HG03280 (cell line): ENCODE measurements around the gene OR14A2.
A peak's percentile ranks its signal among the peaks of the same experiment; 100 is the strongest.
"Not testable (repeated sequence)": the region's sequence is repeated elsewhere in the genome, so short reads cannot be mapped to it uniquely, and the experiment has no call there.

Source experiments
- ATAC-seq: cut with Tn5 transposase; IDR thresholded peaks from one replicate; pipeline ENCODE4 v1.9.1; 2021; ENCODE audit warnings: mild to moderate bottlenecking, moderate library complexity; ENCODE audit not compliant: unreplicated experiment

The OR14A2 gene

DNA sequence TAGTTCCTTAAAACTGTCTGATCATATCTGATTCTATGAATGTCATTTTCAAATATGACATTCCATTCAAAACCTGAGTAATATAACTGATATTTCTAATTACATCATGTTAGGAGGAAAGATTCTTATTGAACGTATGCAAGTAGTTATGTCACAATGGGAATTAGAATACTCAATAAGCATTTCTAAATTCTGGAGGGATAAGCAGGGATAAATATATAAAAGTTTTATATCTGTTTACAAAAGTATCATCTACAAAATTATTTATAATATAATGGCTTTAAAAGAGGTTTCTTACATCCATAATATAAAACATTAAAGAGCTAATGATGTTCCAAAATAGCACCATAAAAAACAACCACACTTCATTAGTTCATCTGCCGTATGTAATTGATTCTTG, at the start of gene OR14A2:
Gene OR14A2 (minus strand): TSS at position 101 of the 400 bp plus-strand sequence.
- ATAC-seq: no peak

DNA sequence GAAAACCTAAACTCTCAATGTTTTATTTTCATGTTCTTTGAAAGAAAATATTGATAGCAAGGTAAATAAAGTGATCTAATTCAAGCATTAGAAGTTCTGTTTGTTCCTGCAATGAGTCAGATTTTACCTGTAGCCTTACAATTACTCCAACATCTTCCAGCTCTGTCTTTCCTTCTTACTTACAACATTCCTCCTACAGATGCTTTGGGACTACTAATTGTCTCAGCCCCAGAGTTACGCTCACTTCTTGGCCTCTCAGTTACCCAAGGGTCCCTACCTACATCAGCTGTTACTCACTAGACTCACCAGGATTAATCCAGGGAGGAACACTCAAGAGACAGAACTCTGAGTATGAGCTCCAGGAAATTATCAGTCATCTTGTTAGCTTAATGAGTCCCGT, 49.6 kb upstream of the OR14A2 start:
- ATAC-seq: no peak

- ATAC-seq: no peak
Measured at GRCh38 chr1:247769603-247770002, 21.7 kb upstream of the OR14A2 start.

DNA sequence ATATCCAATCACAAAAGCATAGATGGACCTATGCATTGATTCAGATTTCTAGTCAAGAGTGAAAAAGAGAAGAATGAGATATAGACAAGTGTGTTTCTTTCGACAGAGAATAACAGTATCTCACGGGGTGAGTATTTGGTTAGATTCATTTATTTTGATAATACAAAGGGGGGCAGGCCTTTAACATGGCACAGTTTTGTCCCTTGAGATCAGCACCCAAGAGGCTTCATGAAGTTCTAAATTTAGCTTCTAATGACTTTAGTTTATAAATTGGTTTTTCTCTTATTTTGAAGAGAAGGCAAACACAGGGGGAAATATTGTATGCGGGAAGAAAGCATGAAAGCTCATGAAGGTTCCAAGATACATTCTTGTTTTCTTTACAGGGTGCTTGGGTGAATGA, 12.5 kb upstream of the OR14A2 start, which contains the start of gene OR1C1:
Gene OR1C1 (minus strand): TSS at position 101 of the 400 bp plus-strand sequence. CDS start 2,150 bp downstream, outside the sequence.
- no peak for ATAC-seq

DNA sequence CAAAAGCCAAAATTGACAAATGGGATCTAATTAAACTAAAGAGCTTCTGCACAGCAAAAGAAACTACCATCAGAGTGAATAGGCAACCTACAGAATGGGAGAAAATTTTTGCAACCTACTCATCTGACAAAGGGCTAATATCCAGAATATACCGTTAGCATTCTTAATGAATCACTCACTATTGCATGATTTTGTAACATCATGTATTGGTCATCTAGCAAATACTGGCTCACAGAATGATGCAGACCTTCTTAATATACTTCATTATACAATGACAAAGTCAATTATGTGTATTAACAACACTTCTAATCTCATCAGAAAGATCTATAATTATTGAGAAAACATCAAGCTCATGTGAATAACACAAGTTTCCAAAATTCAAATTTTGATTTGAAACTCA, 6.4 kb upstream of the OR14A2 start:
- not testable (repeated sequence) for ATAC-seq

DNA sequence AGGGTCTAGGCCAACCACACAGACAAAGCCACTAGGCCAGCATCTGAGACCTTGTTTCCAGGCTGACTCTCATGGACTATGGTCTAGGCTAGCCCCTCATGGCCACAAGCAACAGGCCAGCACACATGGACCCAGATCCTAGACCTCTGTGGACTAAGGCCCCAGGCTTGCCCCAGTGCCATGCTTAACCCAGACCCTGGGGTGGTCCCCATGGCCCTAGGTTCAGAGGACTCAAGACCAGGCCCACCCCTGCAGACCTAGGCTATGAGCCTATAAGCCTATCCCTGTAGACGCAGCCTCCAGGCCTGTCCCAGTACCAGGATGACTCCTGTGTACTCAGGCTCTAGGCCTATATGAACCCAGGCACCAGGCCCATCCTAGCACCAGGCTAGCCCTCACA, 1.9 kb upstream of the OR14A2 start:
- ATAC-seq: no peak

- no peak for ATAC-seq
Measured at GRCh38 chr1:247747616-247748015, 325 bp downstream of the OR14A2 start.

GRCh38 chr1:247746391-247746935, 1.5 kb downstream of the OR14A2 start:
- no peak for ATAC-seq

GRCh38 chr1:247742215-247742760, 5.7 kb downstream of the OR14A2 start:
- not testable (repeated sequence) for ATAC-seq

DNA sequence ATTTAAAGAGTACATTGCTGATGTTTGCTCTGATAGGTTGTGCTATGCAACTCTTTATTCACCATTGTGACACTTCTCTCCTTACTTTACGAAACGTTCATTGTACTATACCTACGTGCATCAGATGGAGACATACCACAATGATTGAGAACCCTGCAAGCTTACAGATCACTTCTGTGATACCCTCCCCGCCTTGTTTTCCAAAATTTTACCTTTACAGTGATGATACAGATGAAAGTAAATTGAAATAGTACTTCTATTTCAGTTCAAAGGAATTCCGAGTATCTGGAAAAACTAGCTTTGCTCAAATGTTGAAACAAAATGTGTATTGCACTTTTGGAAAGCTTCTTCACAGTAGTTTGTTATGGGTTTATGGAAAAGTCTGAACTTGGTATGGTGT, 6.2 kb downstream of the OR14A2 start:
- no peak for ATAC-seq

- no peak for ATAC-seq
Measured at GRCh38 chr1:247740721-247741120, 7.2 kb downstream of the OR14A2 start.

GRCh38 chr1:247738315-247738714, 9.6 kb downstream of the OR14A2 start, which contains the start of gene OR14K1:
TSS of gene OR14K1 (plus strand) at chr1:247738615. CDS start at chr1:247738615, 0 bp downstream.
- ATAC-seq: no peak

DNA sequence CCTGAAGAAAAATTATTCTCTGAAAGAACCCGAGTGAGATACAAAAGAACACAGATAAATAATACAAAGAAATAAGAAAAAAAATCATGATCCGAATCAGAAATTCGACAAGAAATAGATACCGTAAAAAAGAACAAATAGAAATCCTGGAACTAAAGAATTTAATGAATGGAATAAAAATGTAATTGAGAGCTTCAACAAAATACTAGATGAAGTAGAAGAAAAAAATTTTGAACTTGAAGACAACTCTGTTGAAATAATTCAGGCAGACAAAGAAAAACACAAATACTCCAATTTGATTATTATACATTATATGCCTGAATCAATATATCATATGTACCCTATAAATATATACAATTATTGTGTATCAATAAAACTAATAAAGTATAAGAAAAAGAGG, 26.7 kb downstream of the OR14A2 start:
- ATAC-seq: no peak

DNA sequence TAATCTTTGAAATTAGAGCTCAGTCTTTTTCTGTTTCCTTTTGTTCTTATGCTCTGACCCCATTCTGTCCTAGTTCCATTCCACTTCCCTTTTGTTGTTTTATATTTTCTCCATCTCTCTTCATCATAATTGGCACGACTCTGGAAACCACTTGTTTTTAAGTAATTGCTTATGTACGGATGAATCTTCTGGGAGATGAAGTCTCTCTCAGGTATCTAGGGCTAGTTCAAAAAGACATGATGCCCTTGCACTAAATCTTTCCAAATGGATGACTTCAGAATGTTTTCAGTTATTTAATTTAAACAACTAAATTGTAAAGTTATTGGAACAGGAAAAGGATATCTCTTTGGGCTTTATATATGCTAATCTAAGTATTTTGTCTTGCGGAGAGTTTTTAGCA, 31.4 kb downstream of the OR14A2 start, which contains the start of gene OR6F1:
Gene OR6F1 (minus strand): TSS at position 101 of the 400 bp plus-strand sequence. CDS start 3,891 bp downstream, outside the sequence.
- ATAC-seq: no peak

GRCh38 chr1:247713753-247714152, 34.2 kb downstream of the OR14A2 start:
- no peak for ATAC-seq

GRCh38 chr1:247710681-247711080, 37.3 kb downstream of the OR14A2 start:
- not testable (repeated sequence) for ATAC-seq

DNA sequence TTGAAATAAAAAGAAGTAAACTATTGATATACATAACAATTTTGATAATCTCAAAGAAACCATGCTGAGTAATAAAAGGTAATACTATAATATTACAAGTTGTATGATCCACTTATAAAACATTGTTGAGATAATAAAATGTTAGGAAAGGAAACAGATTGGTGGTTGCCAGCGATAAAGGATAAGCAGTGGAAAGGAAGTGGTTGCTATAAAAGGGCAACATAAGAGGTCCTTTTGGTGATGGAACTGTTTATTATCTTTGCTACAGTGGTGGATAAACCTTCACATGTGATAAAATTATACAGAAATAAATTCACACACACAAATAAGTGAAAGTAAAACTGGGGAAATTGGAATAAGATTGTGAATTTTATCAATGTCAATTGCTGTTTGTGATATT, 46.6 kb downstream of the OR14A2 start:
- no peak for ATAC-seq

GRCh38 chr1:247681288-247681897, 66.5 kb downstream of the OR14A2 start:
- peak; percentile 92 for ATAC-seq

GRCh38 chr1:247680171-247680570, 67.8 kb downstream of the OR14A2 start:
- ATAC-seq: no peak

- ATAC-seq: no peak
Measured at GRCh38 chr1:247679639-247680038, 68.3 kb downstream of the OR14A2 start, which contains the start of gene OR13G1. TSS of gene OR13G1 (minus strand) at chr1:247679739. CDS start at chr1:247673041, 6,698 bp downstream.
